KOPT-K1 (cell line): ENCODE results near the gene TRMT11.

ENCODE experiments used
- H3K27ac ChIP-seq: fragments of 200-600 bp; sonication (generic); 2 replicates; pipeline ENCODE4 v1.5.1; 2016; ENCODE audit warnings: antibody characterized with exemption, mild to moderate bottlenecking, low read depth, low read length; ENCODE audit not compliant: poor library complexity, severe bottlenecking
- H3K36me3 ChIP-seq: fragments of 200-600 bp; sonication (generic); 2 replicates; pipeline ENCODE4 v1.5.1; 2017; ENCODE audit warnings: antibody characterized with exemption, mild to moderate bottlenecking, low read length, moderate library complexity; ENCODE audit not compliant: insufficient read depth
- H3K9me3 ChIP-seq: fragments of 200-600 bp; sonication (generic); 2 replicates; pipeline ENCODE4 v1.5.1; 2017; ENCODE audit warnings: antibody characterized with exemption, low read length, mild to moderate bottlenecking; ENCODE audit not compliant: insufficient read depth, poor library complexity, severe bottlenecking

The TRMT11 gene

GRCh38 chr6:126063512-126064146, 77.3 kb downstream of the TRMT11 start:
- no peak overlapping the region for H3K27ac ChIP-seq
- 0 out of 2 replicates have a peak, but pooled peaks cover 4% of the 10 kb centered on the region for H3K36me3 ChIP-seq

DNA sequence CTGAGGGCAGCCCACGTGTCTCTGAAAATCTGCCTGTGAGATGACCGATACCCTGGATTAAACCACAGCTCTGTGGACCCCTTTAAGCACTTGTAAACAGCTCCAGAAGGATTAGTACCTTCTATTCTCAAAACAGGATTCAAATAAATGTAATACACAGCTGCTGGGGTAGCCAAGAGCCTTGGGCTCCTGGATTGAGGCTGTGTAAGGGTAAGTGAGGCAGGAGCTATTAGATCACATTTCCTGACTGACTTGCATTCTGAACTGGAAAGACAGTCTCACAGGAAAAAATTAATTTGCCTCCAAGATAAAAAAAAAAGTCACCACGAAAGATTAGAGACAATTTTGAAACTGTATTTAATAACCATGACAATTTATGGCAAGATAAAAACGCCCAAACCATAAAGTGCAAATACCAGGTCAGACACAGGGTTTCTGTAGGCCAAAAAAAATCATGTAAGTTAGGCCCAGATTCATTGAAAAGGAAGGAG, 78.0 kb downstream of the TRMT11 start:
- peaks cover 5% of the 10 kb centered on the region for H3K9me3 ChIP-seq
- H3K36me3 ChIP-seq: 0 out of 2 replicates have a peak, but pooled peaks cover 4% of the 10 kb centered on the region
- no peak overlapping the region for H3K27ac ChIP-seq

More at GRCh38 chr6:126063512-126064146, 77.3 kb downstream of the TRMT11 start:
- H3K9me3 ChIP-seq: peaks cover 5% of the 10 kb centered on the region

DNA sequence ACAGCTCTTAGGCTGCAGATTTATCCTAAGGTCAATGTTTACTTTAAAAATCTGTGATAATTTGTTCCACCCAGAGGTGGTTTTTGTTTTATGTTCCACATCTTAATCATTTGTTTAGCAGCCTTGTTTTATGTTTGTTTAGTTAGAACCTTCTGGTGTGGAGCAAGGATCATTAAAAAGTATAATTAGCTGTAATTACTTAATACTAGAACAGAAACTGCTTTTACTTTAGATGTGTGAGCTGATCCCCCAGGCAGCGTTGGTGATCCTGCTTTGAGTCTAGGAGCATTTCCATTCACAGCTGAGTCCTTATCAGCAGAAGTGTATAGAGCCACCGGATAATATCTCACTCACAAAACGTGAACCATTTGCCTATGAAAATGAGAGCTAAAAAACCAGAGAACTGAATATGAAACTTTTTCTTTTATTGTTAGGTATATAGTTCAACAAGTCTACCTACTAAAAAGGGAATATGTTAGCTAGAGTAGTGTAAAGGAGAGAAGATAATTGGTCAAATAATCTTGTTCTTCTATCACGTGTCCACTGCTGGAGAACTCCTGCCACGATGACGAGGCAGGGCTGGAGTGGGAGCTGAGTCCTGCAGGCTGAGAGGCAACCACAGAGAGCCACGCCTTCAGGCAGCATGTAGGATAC, 78.5 kb downstream of the TRMT11 start:
- Histone ChIP-seq H3K36me3 (0 out of 2 replicates have a peak, but pooled peaks cover 3% of the 10 kb centered on the region), H3K9me3 (peaks cover 5% of the 10 kb centered on the region), H3K27ac (no peak overlapping the region)

DNA sequence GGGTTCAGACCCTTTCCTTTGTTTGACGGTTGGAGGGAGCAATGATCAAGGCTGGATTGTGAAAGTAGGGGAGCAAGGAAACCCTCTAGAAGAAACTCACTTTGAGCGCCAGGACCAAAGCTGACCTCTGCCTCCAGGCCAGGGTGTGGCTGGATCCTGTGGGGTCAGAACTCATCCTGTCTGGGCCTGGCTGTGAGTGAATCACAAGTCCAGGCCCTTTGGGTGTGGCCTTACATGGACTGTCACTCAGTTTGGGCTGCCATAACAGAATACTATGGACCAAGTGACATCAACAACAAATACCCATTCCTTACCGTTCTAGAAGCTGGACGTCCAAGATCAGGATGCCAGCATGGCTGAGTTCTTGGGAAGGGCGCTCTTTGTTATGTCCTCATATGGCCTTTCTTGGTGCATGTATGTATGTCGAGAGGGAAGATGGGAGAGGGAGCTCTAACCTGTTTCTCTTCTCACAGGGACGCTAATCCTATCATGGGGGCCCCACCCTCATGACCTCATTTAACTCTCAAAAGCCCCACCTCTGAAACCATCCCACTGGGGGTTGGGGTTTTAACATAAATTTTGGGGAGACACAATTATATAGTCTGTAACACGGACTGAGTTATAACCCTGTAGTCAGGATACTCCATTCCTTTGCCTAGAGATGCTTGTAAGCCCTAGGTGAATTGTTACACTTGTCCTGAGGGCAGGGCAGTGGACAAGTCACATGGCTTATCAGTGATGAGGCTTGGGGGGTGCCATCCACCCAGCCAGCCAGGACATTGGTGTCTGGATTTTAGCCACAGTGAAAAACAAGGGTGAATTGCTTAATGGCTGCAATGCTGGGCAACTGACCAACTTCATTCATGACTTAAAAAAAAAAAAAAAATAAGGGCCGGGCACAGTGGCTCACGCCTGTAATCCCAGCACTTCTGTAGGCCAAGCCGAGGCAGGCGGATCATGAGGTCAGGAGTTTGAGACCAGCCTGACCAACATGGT, 80.0 kb downstream of the TRMT11 start:
- H3K9me3 ChIP-seq: peaks cover 5% of the 10 kb centered on the region
- H3K27ac ChIP-seq: no peak overlapping the region

GRCh38 chr6:126067073-126067472, 80.7 kb downstream of the TRMT11 start:
- Histone ChIP-seq H3K9me3 (peaks cover 5% of the 10 kb centered on the region), H3K27ac (no peak overlapping the region), H3K36me3 (no peaks in the 10 kb centered on the region)

More for the DNA sequence above, 80.0 kb downstream of the TRMT11 start:
- no peaks in the 10 kb centered on the region for H3K36me3 ChIP-seq

DNA sequence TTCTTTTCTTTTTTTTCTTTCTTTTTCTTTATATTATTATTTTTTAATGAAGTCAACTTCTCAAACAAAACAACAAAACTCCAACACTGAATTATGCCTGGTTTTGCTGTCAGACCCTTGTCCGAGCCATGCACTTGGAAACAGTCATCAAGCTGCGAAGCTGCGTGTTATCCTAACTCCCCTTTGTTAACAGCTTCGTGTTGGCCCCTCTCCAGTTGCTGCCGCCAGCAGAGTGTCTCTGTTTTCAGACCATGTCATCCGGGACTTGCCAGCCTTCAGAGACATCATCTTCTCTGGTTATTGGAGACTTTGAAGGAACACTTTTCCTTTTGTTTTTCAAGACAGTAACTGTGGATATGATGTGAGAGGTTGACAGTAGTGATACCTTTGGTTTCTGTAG, 83.1 kb downstream of the TRMT11 start:
- no peaks in the 10 kb centered on the region for H3K36me3 ChIP-seq
- H3K27ac ChIP-seq: no peak overlapping the region
- peaks cover 5% of the 10 kb centered on the region for H3K9me3 ChIP-seq

GRCh38 chr6:126071000-126071647, 84.8 kb downstream of the TRMT11 start:
- Histone ChIP-seq H3K36me3 (no peaks in the 10 kb centered on the region), H3K9me3 (peaks cover 3% of the 10 kb centered on the region), H3K27ac (no peak overlapping the region)

DNA sequence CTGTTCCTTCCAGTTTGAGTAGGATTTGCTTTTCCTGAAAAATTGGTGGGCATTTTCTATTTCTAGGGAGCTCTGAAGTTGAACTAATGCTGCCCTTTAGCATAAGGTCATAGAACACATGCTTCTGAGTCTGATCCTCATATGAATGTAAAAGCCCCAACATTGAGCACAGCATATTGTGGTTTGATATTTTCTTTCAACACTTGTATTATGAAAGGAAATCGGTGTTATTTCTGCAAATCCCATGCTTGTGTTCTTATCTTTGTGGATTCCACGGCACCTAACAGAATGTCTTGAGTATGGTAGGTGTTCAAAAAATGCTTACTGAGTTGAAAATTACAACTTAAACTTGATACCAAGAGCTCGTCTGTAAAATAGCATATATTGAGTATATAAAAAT, 85.8 kb downstream of the TRMT11 start:
- Histone ChIP-seq H3K36me3 (no peaks in the 10 kb centered on the region), H3K9me3 (no peaks in the 10 kb centered on the region), H3K27ac (no peak overlapping the region)

DNA sequence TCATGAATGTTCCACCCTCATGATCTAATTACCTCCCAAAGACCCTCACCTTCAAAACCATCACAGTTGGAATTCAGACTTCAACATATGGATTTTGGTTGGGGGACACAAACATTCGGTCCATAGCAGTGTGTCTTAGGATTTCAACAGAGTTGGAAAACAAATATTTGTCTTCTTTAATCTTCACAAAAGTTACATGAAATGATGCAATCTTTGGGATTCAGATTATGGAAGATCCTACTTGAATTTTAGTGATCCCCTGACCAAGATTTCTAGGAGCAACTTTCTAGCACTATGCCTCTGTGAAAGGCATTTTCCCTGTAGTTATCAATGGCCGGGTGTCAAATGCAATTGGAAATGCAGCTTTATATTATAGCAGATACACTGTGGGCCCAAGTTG, 86.5 kb downstream of the TRMT11 start:
- Histone ChIP-seq H3K27ac (no peak overlapping the region), H3K36me3 (no peaks in the 10 kb centered on the region), H3K9me3 (no peaks in the 10 kb centered on the region)

- H3K27ac ChIP-seq: no peak overlapping the region
- H3K9me3 ChIP-seq: no peaks in the 10 kb centered on the region
- no peaks in the 10 kb centered on the region for H3K36me3 ChIP-seq
These were observed 89.2 kb downstream of the TRMT11 start for GRCh38 chr6:126075335-126076071.

DNA sequence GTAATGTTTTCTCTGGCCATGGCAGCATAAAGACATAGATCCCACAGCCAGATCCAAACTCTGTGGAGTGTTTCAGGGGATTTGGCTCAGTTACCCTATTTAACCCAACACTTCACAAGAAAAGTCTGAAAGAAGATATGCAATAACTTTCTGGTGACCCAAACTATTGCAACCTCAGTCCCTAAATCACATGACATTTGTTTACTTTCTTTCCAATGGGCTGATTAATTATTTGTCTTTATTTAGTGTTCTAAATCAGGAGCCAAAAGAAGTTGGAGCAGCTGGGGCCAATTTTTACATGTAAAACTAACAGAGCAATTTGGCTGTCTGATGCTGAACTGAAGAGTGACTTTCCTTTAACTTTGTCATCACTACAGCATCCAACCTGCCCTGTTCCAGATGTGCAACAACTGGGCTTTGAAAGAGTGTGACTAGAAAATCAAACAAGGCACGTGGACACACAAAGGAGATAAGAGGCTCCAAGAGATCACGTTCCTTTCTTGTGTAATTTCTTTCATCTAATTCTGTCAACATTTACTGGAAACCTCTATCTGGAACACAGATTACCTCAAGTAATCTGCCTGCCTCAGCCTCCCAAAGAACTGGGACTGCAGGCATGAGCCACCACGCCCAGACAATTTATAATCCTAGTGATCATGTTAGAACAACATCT, 90.8 kb downstream of the TRMT11 start:
- H3K27ac ChIP-seq: no peak overlapping the region

GRCh38 chr6:126077810-126078776, 91.8 kb downstream of the TRMT11 start:
- H3K9me3 ChIP-seq: no peaks in the 10 kb centered on the region
- H3K27ac ChIP-seq: no peak overlapping the region
- H3K36me3 ChIP-seq: no peaks in the 10 kb centered on the region

More for the DNA sequence above, 90.8 kb downstream of the TRMT11 start:
- Histone ChIP-seq H3K36me3 (no peaks in the 10 kb centered on the region), H3K9me3 (no peaks in the 10 kb centered on the region)

- no peaks in the 10 kb centered on the region for H3K36me3 ChIP-seq
- H3K27ac ChIP-seq: no peak overlapping the region
- H3K9me3 ChIP-seq: no peaks in the 10 kb centered on the region
These were observed 97.5 kb downstream of the TRMT11 start for GRCh38 chr6:126083875-126084274.
